Kidney epithelial cell (primary cell): ENCODE results near the gene AJAP1. TPM values are rescaled to one million over a fixed set of nuclear protein-coding genes. Genes with fewer than 3 reads are reported as not detected.

Source experiments
- DNase-seq: peaks from one replicate; pipeline ENCODE4 v3.0.0-alpha.2; 2010; ENCODE audit warnings: low read depth
- H3K27me3 ChIP-seq: 2 replicates; pipeline ENCODE4 v1.6.0; 2011; ENCODE audit warnings: low read length; ENCODE audit not compliant: control insufficient read depth, insufficient read depth
- H3K36me3 ChIP-seq: 2 replicates; pipeline ENCODE4 v1.5.1; 2011; ENCODE audit warnings: low read length; ENCODE audit not compliant: control insufficient read depth, insufficient read depth
- H3K4me3 ChIP-seq: 2 replicates; pipeline ENCODE4 v1.5.1; 2011; ENCODE audit warnings: low read depth, mild to moderate bottlenecking, control low read depth, low read length
- CTCF ChIP-seq: IDR thresholded peaks from 2 replicates; pipeline ENCODE4 v1.5.1; 2011; ENCODE audit warnings: mild to moderate bottlenecking, moderate library complexity, low read length, control low read depth, inconsistent platforms; ENCODE audit not compliant: insufficient read depth, poor library complexity, severe bottlenecking
- total RNA-seq: library from RNA; depleted of rRNA; stranded (reverse); fragments of >200 nt; gene quantifications from 2 replicates; pipeline ENCODE4 v1.2.3, GENCODE V29; 2015

Gene AJAP1
- 0.67 and 1.1 TPM in 2 replicates for total RNA-seq

- no peak for DNase-seq
- Histone ChIP-seq H3K4me3 (peak within 1 kb of the TSS; percentile 23), H3K36me3 (no peaks in the 10 kb centered on the region), H3K27me3 (peaks cover 48% of the 10 kb centered on the region)
- no peak for TF ChIP-seq CTCF
These were observed at the start of gene AJAP1 for GRCh38 chr1:4653796-4654725. TSS of gene AJAP1 (plus strand) at chr1:4654609. CDS start at chr1:4655426, 817 bp downstream.

GRCh38 chr1:4605158-4605557 lies 49.3 kb upstream of the AJAP1 start:
- no peaks in the 10 kb centered on the region for H3K36me3 ChIP-seq
- TF ChIP-seq CTCF, result no peak
- H3K27me3 ChIP-seq, result no peaks in the 10 kb centered on the region
- DNase-seq, result no peak
- H3K4me3 ChIP-seq, result no peak overlapping the region

- Histone ChIP-seq H3K4me3 (no peak overlapping the region), H3K36me3 (no peaks in the 10 kb centered on the region), H3K27me3 (no peaks in the 10 kb centered on the region)
- TF ChIP-seq CTCF, result no peak
- DNase-seq, result no peak
These were observed 42.7 kb upstream of the AJAP1 start for GRCh38 chr1:4611563-4612341.

GRCh38 chr1:4612991-4613390 lies 41.4 kb upstream of the AJAP1 start:
- no peaks in the 10 kb centered on the region for H3K27me3 ChIP-seq
- no peak overlapping the region for H3K4me3 ChIP-seq
- no peak for TF ChIP-seq CTCF
- DNase-seq, result no peak
- no peaks in the 10 kb centered on the region for H3K36me3 ChIP-seq

GRCh38 chr1:4613606-4614370 lies 40.6 kb upstream of the AJAP1 start:
- DNase-seq, result no peak
- Histone ChIP-seq H3K4me3 (no peak overlapping the region), H3K36me3 (no peaks in the 10 kb centered on the region), H3K27me3 (no peaks in the 10 kb centered on the region)
- TF ChIP-seq CTCF, result no peak
